Measurements from ENCODE around the gene NFIA.

The NFIA gene

DNA sequence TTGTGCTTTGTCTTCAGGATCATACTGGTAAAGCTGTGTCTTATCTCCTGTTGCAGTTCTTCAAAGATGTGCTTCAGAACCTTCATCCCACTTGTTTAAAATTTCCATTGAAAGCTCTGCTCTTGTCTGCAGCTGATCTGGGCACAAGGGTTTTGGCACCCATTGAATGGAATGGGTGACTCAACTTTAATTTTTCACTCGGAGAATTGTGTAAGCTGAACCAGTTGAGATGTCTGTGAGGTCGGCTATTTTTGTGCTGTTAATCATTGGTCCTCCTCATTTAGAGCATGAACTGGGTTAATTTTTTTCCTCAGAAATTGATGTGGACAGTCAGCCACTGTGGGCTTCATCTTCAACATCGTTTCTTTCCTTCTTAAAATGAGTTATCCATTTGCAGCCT is 390.5 kb downstream of the NFIA start:
- ATAC-seq: no peak

- no peak for ATAC-seq
These were observed 392.0 kb downstream of the NFIA start for GRCh38 chr1:61474269-61474817.

- no peak for ATAC-seq
These were observed 392.6 kb downstream of the NFIA start for GRCh38 chr1:61474963-61475362.

DNA sequence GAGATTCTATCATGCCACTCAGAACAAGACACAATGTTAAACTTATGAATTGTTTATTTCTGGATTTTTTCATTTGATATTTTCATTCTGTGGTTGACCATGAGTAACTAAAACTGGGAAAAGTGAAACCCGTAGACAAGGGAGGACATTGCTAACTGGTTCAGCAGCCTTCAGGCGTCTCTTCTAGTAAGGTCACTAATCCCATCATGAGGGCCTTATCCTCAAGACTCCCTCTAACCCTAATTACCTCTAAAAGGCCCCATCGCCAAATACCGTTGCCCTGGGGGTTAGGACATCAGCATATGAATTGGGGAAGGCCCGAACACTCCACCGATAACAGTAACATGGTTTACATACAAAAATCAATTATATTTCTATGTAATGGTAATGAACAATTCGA is 394.9 kb downstream of the NFIA start:
- ATAC-seq: no peak

DNA sequence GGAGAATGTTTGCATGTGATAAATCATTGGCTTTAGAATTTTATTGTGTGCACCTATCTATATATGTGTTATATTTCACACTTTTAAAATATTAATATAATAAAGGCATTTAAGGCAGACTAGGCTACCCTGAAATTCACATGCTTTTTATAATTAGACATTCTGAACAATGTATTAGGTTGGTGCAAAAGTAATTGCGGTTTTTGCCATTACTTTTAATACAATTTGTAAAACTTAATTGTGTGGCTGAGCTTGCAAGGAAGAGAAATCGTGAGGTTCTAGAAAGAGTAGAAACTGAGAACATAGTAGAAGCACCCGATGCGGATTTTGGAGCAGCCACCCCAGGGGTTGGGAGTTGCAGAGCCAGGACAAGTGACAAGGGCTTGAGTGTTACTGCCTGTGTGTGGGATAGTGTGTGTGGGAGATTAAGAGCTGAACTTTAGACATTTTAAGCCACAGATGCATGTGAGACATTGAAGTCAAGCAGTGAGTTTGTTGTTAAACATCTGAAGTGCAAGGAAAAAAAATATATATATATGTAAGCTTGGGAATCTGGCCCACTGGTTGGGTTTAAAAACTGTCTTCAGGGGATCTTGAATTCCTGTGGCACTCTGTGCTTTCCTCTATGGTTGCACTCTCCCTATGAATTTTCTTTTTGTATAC is 398.0 kb downstream of the NFIA start:
- ATAC-seq: no peak

DNA sequence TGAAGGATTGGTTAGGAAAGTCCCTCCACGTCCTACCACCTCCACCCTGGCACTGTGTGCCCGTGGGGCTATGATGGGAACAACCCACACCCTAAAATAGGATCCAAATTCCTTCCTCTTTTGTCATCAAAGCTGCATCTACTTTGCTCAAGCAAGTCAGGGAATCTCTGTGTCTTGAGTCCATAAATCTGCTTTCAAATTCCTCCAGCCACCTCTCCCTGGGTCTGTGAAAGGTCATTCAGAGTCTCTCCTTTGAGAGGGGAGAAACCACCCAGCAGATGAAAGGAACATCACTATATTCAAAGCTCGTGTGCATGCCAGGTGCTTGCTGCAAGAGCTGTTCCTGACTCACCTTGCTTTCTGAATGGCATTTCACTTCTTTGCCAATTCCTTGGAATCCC is 399.0 kb downstream of the NFIA start:
- ATAC-seq: no peak

DNA sequence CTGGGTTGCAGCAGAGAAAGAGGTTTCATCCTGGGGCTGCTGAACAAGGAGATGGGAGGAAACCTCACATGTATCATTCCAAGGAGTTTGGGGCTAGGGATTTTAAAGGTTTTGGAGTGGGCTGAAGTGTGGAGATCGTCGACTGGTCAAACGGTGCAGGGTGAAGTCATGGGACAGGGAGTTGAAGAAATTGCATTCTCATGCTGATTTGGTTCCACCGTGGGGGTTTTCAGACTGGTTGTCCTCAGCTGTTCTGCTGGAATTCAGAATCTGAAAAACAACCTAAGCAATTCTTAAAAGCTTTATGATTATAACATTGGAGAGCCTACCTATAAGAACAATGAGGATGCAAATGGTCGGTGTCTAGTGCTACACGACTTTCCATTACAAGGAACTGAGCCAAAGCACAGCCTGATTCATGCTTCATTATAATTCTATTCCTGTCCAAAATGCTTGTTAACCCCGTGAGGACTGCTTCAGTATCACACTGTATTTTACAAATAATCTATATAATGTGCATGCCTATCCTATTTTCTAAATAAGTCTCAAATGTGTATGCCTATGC is 399.9 kb downstream of the NFIA start:
- ATAC-seq: no peak

DNA sequence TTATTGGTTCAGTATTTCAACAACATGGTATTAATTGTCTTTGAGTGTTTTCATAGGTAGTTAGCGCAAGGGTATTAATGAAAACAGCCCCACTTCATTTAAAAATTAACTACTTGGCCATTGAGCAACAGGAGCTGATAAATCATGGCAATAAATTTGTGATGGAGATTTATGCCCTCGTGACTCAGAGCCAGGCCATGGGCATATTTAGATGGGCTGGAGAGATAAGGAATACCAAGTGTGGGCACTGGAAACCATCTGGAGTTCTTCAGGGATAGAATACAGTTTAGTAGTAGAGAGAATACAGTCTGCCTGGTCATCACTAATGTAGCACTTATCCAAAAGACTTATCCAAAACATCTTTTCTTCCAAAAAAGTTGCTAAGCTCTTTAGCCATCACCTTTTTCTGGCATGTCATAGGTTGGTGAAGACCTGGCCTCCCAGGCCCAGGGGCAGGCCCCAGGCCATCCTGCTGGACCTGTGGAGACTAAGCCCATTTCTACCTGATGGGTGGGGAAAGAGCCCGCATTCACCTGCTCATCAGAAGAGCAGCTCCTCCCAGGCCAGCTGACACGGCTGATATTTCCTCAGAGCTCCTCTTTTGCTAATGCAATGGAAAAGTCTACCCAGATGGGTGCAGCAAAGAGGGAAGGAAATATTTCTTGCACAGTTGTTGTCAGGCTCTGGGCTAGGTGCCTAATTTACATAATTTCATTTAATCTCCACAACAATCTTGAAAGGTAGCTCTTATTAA is 404.6 kb downstream of the NFIA start:
- ATAC-seq: no peak

DNA sequence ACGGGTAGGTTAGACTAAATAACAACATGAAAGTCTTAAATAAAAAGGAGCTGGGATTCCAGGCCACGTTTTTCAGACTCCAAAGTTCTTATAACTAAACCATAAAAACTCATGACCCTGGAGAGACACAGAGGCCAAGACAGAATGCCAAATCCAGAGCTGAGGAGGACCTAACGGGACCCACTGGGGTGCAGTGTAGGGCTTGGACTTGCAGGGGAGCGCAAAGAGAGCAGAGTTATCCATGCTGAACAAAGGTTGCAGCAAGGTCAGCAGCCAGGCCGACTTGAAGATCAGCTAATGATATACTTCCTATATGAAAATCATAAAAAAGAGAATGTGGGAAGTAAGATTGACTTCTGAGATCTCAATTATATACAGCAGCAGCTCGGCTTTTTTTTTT is 405.4 kb downstream of the NFIA start:
- no peak for ATAC-seq

GRCh38 chr1:61490924-61491323 is 408.6 kb downstream of the NFIA start:
- no peak for ATAC-seq

DNA sequence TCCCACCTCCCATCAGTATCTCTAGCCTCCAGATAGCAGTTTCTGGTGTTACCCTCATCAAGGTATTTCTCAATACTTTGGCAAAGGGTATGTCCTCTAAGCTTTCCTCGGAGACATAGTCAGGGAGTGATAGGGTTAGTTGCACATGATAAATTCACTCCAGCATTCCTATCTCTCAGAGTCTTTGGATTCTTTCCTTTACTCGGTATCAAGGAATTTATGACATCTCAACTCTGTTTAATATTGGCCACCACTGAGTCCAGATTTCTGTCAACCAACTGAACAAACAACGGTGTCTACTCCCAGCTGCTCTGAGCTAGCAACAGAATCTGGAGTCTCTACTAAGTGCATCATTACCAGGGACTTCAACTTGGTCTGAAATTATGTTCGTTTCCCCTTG is 409.1 kb downstream of the NFIA start:
- ATAC-seq: no peak

GRCh38 chr1:61494000-61494399 is 411.6 kb downstream of the NFIA start:
- no peak for ATAC-seq

- no peak for ATAC-seq
These were observed 414.1 kb downstream of the NFIA start for GRCh38 chr1:61496501-61496900.

GRCh38 chr1:61497013-61497412 is 414.7 kb downstream of the NFIA start:
- ATAC-seq: no peak

DNA sequence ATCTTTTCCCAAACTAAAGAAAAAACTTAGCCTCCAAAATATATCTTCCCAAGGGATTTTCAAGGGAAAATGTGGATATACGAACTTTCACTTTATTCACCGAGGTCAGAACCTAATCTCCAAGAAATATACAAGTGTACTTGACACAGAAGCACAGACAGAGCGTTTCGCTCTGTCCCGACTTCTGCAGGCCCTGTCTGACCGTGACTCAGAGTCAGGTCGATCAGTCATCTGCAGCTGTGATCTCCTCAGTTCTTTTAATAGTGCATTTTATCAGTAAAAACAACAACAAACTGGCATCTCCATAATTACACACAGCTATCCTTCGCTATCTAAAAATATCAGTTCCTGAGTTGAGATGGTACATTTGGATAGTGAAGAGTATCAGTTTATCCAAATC is 416.0 kb downstream of the NFIA start:
- ATAC-seq: no peak

DNA sequence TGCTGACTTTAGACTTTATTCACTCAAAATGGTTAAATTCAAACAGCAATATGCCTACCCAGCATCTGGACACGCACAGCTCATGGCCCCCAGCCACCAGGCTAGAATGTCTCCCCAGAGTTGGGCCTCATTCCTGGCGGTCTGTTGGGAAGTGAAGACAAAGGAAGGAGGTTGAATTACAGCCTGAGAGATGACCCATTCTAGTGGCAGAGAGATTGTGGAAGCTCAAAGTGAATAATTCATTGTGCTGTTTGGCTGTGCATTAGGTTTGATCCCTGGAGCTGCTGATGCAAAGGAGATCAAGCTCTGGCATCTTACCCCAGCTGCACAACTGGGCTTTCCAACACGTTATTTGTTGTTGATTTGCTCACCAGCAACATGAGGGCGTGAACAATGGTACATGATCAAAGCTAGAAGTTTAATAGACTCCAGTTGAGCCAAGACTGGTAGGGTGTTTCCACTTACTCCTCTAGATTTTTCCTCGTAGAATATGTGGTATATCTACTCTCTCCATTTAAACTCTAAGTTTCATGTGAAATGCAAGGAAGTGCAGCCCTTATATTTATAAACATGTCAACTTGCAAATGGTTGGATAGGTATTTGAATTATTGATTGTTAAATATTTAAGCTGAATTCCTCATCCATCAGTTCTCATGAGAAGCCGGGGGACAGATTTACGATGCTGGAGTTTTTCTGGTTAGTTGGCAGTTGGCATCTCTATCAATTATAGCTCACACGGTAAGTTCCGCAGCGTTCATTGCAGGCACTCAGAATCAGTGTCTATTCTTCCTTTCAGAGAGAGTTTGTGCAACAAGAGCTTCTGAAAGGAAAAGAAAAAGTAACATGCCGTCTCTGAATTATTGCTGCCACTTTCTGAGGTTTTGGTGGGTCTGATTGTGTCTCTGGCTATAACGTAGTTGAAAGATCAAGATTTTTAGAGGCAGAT is 419.9 kb downstream of the NFIA start:
- no peak for ATAC-seq

DNA sequence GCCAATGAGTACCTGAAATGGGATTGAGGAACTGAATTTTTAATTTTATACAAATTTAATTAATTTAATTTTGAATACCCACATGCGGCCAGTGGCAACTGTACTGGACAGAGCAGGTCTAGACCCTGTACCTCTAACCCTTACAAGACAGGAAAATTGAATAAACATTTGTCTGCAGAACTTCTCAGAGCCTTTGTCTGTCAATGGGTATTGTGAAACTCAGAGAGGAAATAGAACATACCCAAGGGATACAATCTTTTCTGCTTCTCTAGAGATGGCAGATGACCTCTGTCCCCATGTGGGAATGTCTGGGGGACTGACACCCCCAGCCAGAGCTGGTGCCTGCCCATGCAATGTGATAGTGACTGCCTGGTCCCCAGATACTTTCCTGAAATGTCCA is 421.9 kb downstream of the NFIA start:
- ATAC-seq: no peak

DNA sequence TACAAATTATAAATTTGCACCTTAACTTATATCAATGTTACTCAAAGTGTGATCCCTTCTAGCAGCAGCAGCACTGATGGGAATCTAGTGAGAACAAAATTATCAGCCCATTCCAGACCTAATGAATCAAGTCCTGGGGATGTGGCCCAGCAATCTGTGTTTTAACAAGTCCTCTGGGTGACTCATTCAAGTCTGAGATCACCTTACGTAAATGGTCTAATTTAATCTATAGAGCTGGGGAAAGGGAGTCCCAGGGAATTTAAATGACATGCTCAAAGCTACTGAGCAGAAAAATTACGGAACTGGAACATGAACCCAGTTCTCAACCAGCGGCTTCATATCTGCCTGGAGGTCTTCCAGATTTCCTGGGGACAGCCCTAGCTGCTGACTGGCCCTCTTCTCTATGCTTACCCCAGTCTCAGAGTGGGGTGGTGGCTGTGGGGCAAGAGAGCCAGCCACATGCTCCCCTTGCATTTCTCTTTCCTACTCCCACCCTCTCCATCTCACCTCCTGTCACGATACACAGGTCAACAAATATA is 422.6 kb downstream of the NFIA start:
- no peak for ATAC-seq

- no peak for ATAC-seq
These were observed 423.9 kb downstream of the NFIA start for GRCh38 chr1:61506236-61506635.

GRCh38 chr1:61506944-61507500 is 424.7 kb downstream of the NFIA start:
- ATAC-seq: no peak

All from activated CD4-positive, CD25-positive, alpha-beta regulatory T cell treated with anti-CD3 and anti-CD28 coated beads, Interleukin-2, amount 50 U/mL, for 24 hours (primary cell).